HUES6 (cell line): ENCODE results near the gene NUDT17.

Experiments used
- H3K27ac ChIP-seq: 2 replicates; pipeline ENCODE4 v1.7.0; 2013; ENCODE audit warnings: low read depth, mild to moderate bottlenecking, low read length, inconsistent platforms
- H3K27me3 ChIP-seq: 2 replicates; pipeline ENCODE4 v1.6.1; 2013; ENCODE audit warnings: low read length; ENCODE audit not compliant: control insufficient read depth, insufficient read depth
- H3K36me3 ChIP-seq: 2 replicates; pipeline ENCODE4 v1.6.1; 2013; ENCODE audit warnings: low read length; ENCODE audit not compliant: control insufficient read depth, insufficient read depth
- H3K4me1 ChIP-seq: 2 replicates; pipeline ENCODE4 v1.6.1; 2013; ENCODE audit warnings: low read length; ENCODE audit not compliant: control insufficient read depth, insufficient read depth
- H3K4me3 ChIP-seq: 2 replicates; pipeline ENCODE4 v1.5.1; 2013; ENCODE audit warnings: low read depth, low read length
- H3K9ac ChIP-seq: one replicate; pipeline ENCODE4 v1.6.1; 2013; ENCODE audit warnings: mild to moderate bottlenecking, low read length
- H3K9me3 ChIP-seq: 2 replicates; pipeline ENCODE4 v1.6.1; 2013; ENCODE audit warnings: low read depth, low read length; ENCODE audit not compliant: control insufficient read depth, insufficient read depth

NUDT17 gene

DNA sequence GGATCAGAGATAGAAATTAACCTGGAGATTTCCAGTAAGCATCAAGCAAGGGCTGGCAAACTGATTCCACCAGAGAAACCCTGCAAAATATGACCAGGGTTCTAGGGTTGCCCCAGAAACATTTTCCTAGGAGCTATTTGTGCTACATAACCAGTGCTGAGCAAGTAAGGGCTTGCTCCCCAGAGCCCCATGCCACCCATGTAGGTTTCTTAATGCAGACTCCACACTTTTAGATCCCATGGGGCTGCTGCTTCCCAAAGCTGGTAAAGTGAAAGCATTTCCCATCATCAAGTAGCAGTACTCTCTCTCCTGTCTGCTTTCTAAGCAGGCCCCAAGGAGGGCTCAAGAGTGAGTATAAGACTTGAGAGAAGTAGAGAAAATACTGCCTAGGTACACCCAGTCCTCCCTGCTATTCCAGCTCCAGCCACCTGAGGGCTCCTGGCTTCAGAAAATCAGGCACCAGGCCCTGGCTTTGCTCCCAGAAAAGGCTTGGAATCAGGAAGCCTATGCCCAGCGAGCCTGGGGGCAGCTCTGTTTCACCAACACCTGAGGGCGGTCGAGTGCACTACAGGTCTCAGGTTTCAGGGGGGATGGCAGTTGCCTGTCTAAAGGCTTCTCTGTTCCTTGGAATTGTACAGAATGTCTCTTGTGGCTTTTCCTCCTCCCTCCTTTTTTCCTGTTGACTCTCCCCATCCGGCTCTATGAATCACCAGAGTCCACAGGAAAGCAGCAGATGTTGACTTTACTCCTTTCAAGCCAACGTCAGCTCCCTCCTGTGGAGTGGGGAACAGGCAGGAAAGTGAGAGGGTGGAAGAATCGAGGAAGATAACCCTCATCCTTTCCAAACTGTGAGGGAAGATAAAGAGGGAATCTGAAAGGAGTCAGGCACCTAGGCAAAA lies 46.4 kb downstream of the NUDT17 start:
- Histone ChIP-seq H3K27ac (no peak overlapping the region), H3K36me3 (no peaks in the 10 kb centered on the region), H3K9ac (peak overlapping the region; percentile 27), H3K4me1 (peaks cover 15% of the 10 kb centered on the region), H3K27me3 (no peaks in the 10 kb centered on the region; the same call in 1 of the 2 replicates), H3K4me3 (peak overlapping the region; percentile 40), H3K9me3 (no peaks in the 10 kb centered on the region)

GRCh38 chr1:145892486-145893087 lies 47.2 kb downstream of the NUDT17 start:
- Histone ChIP-seq H3K36me3 (no peaks in the 10 kb centered on the region), H3K4me3 (peak overlapping the region; percentile 40), H3K27me3 (no peaks in the 10 kb centered on the region; the same call in 1 of the 2 replicates), H3K9me3 (no peaks in the 10 kb centered on the region), H3K4me1 (peaks cover 10% of the 10 kb centered on the region), H3K9ac (peak overlapping the region; percentile 27), H3K27ac (no peak overlapping the region)

DNA sequence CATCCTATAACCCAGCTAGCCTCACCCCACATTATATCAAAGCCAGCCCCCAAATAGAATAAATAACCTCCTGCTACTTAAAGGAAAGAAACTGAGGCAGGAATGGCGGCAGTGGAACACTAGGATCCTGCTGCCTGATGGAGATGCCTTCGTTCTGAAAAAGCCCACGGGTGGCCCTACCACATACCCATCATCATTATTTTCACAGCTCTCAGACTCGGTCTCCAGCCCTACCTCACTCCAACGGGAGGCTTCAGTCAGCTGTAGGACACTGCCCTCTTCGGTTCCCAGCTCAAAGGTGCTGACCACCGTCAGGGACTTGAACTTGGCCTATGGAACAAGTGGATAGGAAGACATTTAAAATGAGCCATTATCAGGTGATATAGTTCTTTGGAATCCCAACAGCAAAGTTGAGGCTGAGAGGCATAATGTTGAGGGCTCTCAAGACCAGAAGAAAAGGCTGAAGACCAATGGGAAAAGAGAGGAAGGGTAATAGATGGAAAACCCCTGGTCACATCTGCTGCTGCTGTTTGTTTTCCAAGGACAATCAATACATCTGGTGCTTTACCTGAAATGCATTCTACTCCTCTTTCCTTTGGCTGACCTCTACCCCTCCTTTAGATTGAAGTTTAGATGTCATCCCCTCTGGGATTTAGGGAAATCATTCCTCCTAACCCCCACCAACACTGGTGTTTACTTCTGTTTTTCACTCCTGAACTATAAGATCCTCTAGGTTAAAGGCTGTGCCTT lies 48.1 kb downstream of the NUDT17 start:
- no peak overlapping the region for H3K9ac ChIP-seq
- H3K9me3 ChIP-seq: no peaks in the 10 kb centered on the region
- no peaks in the 10 kb centered on the region; the same call in 1 of the 2 replicates for H3K27me3 ChIP-seq
- no peak overlapping the region for H3K4me3 ChIP-seq
- peaks cover 10% of the 10 kb centered on the region for H3K4me1 ChIP-seq
- H3K36me3 ChIP-seq: no peaks in the 10 kb centered on the region
- no peak overlapping the region for H3K27ac ChIP-seq

DNA sequence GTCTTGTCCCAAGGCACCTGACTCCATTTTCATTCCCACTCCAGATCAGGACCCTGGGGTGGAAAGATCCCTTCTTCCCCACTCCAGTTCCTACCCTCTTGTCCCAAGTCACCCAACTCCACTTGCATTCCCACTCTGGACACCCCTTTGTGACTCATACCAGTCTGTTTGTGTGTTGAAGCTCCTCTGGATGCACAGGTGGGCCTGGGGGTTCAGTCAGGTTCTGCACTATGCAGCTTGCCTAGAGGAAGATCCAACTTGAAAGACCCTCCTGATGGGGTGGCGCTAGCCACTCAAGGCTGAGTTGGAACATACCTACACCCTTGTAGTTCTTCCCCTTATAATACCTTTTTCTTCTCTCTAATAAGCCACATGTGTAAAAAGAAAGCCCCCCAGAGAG lies 50.0 kb downstream of the NUDT17 start:
- Histone ChIP-seq H3K9me3 (no peaks in the 10 kb centered on the region), H3K4me1 (peaks cover 10% of the 10 kb centered on the region), H3K27me3 (no peaks in the 10 kb centered on the region; the same call in 1 of the 2 replicates), H3K9ac (no peak overlapping the region), H3K4me3 (no peak overlapping the region), H3K27ac (no peak overlapping the region), H3K36me3 (no peaks in the 10 kb centered on the region)

DNA sequence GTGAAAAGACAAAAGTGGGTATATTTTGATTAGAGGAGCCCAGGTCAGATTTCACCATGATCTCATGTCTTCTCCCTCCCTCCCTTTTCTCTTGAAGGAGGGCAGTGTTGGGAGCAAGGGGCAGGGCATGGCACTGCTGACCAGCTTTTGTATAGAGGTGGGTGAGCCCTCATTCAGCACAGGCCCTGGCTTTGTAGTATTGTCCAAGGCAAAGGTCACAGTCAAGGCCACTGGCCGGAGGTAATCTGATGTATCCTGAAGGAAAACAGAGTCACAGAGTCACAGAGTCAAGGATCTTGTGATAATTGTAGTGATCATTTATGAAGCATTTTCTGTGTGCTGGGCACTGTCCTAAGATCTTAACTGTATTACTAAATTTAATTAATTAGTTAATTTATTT lies 52.5 kb downstream of the NUDT17 start:
- no peak overlapping the region for H3K4me3 ChIP-seq
- no peaks in the 10 kb centered on the region for H3K9me3 ChIP-seq
- no peak overlapping the region for H3K27ac ChIP-seq
- no peak overlapping the region for H3K9ac ChIP-seq
- H3K36me3 ChIP-seq: no peaks in the 10 kb centered on the region
- H3K4me1 ChIP-seq: no peaks in the 10 kb centered on the region
- no peaks in the 10 kb centered on the region; the same call in 1 of the 2 replicates for H3K27me3 ChIP-seq
